NCI-H2171 treated with DMSO at 0.1 percent for 48 hours (cell line): ENCODE measurements around the gene VPS35L.

Experiments used
- DNase-seq: peaks from one replicate; lab custom pipeline; 2025; lab: John Stamatoyannopoulos, UW

Gene VPS35L

GRCh38 chr16:19748389-19749168 is 193.1 kb downstream of the VPS35L start:
- DNase-seq: peak; percentile 4

- no peak for DNase-seq
These were observed 194.1 kb downstream of the VPS35L start for GRCh38 chr16:19749571-19750080.
